ENCODE data around the gene ATP5ME. TPM values are rescaled to one million over a fixed set of nuclear protein-coding genes. Genes with fewer than 3 reads are reported as not detected.
"Not testable (repeated sequence)": the region's sequence is repeated elsewhere in the genome, so short reads cannot be mapped to it uniquely, and the experiment has no call there.

Gene ATP5ME
- total RNA-seq, 2 donors from 2014 or later: 98.4 to 120 TPM

GRCh38 chr4:677431-678293, 3.6 kb upstream of the ATP5ME start:
- no peaks in the 10 kb centered on the region for H3K9me3 ChIP-seq (ENCODE audit: control insufficient read depth, low read length, poor library complexity, severe bottlenecking)
- H3K4me1 Mint-ChIP-seq: peaks cover 14% of the 10 kb centered on the region
- ATAC-seq: peak; percentile 22
- no peak for DNase-seq
- no peak overlapping the region for H3K4me3 Mint-ChIP-seq
- H3K36me3 Mint-ChIP-seq (ENCODE audit: low read depth): no peaks in the 10 kb centered on the region
- no peaks in the 10 kb centered on the region for H3K27me3 Mint-ChIP-seq
- H3K27ac Mint-ChIP-seq: no peak overlapping the region

- Mint-ChIP-seq H3K4me3 (no peak overlapping the region), H3K4me1 (peaks cover 14% of the 10 kb centered on the region), H3K27ac (no peak overlapping the region), H3K36me3 (ENCODE audit: low read depth) (no peaks in the 10 kb centered on the region), H3K27me3 (no peaks in the 10 kb centered on the region)
- ATAC-seq (no peak), DNase-seq (no peak)
- no peaks in the 10 kb centered on the region for H3K9me3 ChIP-seq (ENCODE audit: control insufficient read depth, low read length, poor library complexity, severe bottlenecking)
Observed at GRCh38 chr4:676871-677235, 2.8 kb upstream of the ATP5ME start.

GRCh38 chr4:675980-676870, 2.1 kb upstream of the ATP5ME start:
- DNase-seq (no peak), ATAC-seq (no peak)
- H3K27ac Mint-ChIP-seq: peak overlapping the region; percentile 6
- no peaks in the 10 kb centered on the region for H3K27me3 Mint-ChIP-seq
- H3K9me3 ChIP-seq (ENCODE audit: control insufficient read depth, low read length, poor library complexity, severe bottlenecking): no peaks in the 10 kb centered on the region
- H3K36me3 Mint-ChIP-seq (ENCODE audit: low read depth): no peaks in the 10 kb centered on the region
- peaks cover 14% of the 10 kb centered on the region for H3K4me1 Mint-ChIP-seq
- H3K4me3 Mint-ChIP-seq: peak overlapping the region; percentile 21

- H3K4me1 Mint-ChIP-seq: peaks cover 12% of the 10 kb centered on the region
- no peaks in the 10 kb centered on the region for H3K9me3 ChIP-seq (ENCODE audit: control insufficient read depth, low read length, poor library complexity, severe bottlenecking)
- no peaks in the 10 kb centered on the region for H3K27me3 Mint-ChIP-seq
- no peaks in the 10 kb centered on the region for H3K36me3 Mint-ChIP-seq (ENCODE audit: low read depth)
- DNase-seq (no peak), ATAC-seq (no peak)
- peak overlapping the region; percentile 73 for H3K27ac Mint-ChIP-seq
- peak overlapping the region; percentile 86 for H3K4me3 Mint-ChIP-seq
Observed at GRCh38 chr4:675036-675882, 1.2 kb upstream of the ATP5ME start.

GRCh38 chr4:673349-674091, 556 bp downstream of the ATP5ME start:
- Mint-ChIP-seq H3K36me3 (ENCODE audit: low read depth) (no peaks in the 10 kb centered on the region), H3K27ac (peak overlapping the region; percentile 73), H3K4me3 (peak overlapping the region; percentile 86), H3K27me3 (no peaks in the 10 kb centered on the region), H3K4me1 (peaks cover 9% of the 10 kb centered on the region)
- H3K9me3 ChIP-seq (ENCODE audit: control insufficient read depth, low read length, poor library complexity, severe bottlenecking): no peaks in the 10 kb centered on the region
- DNase-seq: no peak
- ATAC-seq: no peak

- ATAC-seq: no peak
- DNase-seq: no peak
- no peak overlapping the region for H3K4me3 Mint-ChIP-seq
Observed at GRCh38 chr4:671769-672168, 2.3 kb downstream of the ATP5ME start.

GRCh38 chr4:669806-670559, 4.1 kb downstream of the ATP5ME start:
- not testable (repeated sequence) for H3K4me1 Mint-ChIP-seq; H3K27ac Mint-ChIP-seq; DNase-seq; ATAC-seq; H3K9me3 ChIP-seq (ENCODE audit: control insufficient read depth, low read length, poor library complexity, severe bottlenecking); H3K27me3 Mint-ChIP-seq; H3K4me3 Mint-ChIP-seq; H3K36me3 Mint-ChIP-seq (ENCODE audit: low read depth)

More at GRCh38 chr4:671769-672168, 2.3 kb downstream of the ATP5ME start:
- Mint-ChIP-seq H3K4me1 (peaks cover 9% of the 10 kb centered on the region), H3K27ac (no peak overlapping the region), H3K27me3 (no peaks in the 10 kb centered on the region), H3K36me3 (ENCODE audit: low read depth) (no peaks in the 10 kb centered on the region)
- no peaks in the 10 kb centered on the region for H3K9me3 ChIP-seq (ENCODE audit: control insufficient read depth, low read length, poor library complexity, severe bottlenecking)

- not testable (repeated sequence) for H3K4me3 Mint-ChIP-seq; H3K9me3 ChIP-seq (ENCODE audit: control insufficient read depth, low read length, poor library complexity, severe bottlenecking); H3K4me1 Mint-ChIP-seq; H3K27me3 Mint-ChIP-seq; H3K27ac Mint-ChIP-seq; ATAC-seq; DNase-seq; H3K36me3 Mint-ChIP-seq (ENCODE audit: low read depth)
Observed at GRCh38 chr4:668219-668618, 5.9 kb downstream of the ATP5ME start.

GRCh38 chr4:667545-667925, 6.5 kb downstream of the ATP5ME start:
- H3K4me1 Mint-ChIP-seq: peaks cover 7% of the 10 kb centered on the region
- DNase-seq (no peak), ATAC-seq (no peak)
- no peaks in the 10 kb centered on the region for H3K27me3 Mint-ChIP-seq
- peak overlapping the region; percentile 24 for H3K27ac Mint-ChIP-seq
- no peaks in the 10 kb centered on the region for H3K9me3 ChIP-seq (ENCODE audit: control insufficient read depth, low read length, poor library complexity, severe bottlenecking)
- H3K36me3 Mint-ChIP-seq (ENCODE audit: low read depth): no peaks in the 10 kb centered on the region
- H3K4me3 Mint-ChIP-seq: peak overlapping the region; percentile 19

GRCh38 chr4:666822-667544, 7.1 kb downstream of the ATP5ME start:
- H3K9me3 ChIP-seq (ENCODE audit: control insufficient read depth, low read length, poor library complexity, severe bottlenecking): no peaks in the 10 kb centered on the region
- no peaks in the 10 kb centered on the region for H3K27me3 Mint-ChIP-seq
- peaks cover 7% of the 10 kb centered on the region for H3K4me1 Mint-ChIP-seq
- no peaks in the 10 kb centered on the region for H3K36me3 Mint-ChIP-seq (ENCODE audit: low read depth)
- H3K27ac Mint-ChIP-seq: no peak overlapping the region
- no peak for DNase-seq
- no peak overlapping the region for H3K4me3 Mint-ChIP-seq
- no peak for ATAC-seq

GRCh38 chr4:666436-666810, 7.7 kb downstream of the ATP5ME start:
- no peak for ATAC-seq
- Mint-ChIP-seq H3K4me3 (no peak overlapping the region), H3K27me3 (no peaks in the 10 kb centered on the region), H3K4me1 (peaks cover 7% of the 10 kb centered on the region), H3K27ac (no peak overlapping the region), H3K36me3 (ENCODE audit: low read depth) (no peaks in the 10 kb centered on the region)
- H3K9me3 ChIP-seq (ENCODE audit: control insufficient read depth, low read length, poor library complexity, severe bottlenecking): no peaks in the 10 kb centered on the region
- no peak for DNase-seq

All from T-helper 17 cell (primary cell).